ENCODE measurements around the gene RFPL4AL1. TPM values are rescaled to one million over a fixed set of nuclear protein-coding genes. Genes with fewer than 3 reads are reported as not detected.
"Not testable (repeated sequence)": the region's sequence is repeated elsewhere in the genome, so short reads cannot be mapped to it uniquely, and the experiment has no call there.

RFPL4AL1 gene
- total RNA-seq (not detected), polyA plus RNA-seq (ENCODE audit: insufficient read length in 2 of 2) (not detected)
- long read RNA-seq, donor 1: 0 reads
- long read RNA-seq, donor 2: 0 reads
- long read RNA-seq, donor 3: 0 reads
- long read RNA-seq, donor 4: 0 reads

DNA sequence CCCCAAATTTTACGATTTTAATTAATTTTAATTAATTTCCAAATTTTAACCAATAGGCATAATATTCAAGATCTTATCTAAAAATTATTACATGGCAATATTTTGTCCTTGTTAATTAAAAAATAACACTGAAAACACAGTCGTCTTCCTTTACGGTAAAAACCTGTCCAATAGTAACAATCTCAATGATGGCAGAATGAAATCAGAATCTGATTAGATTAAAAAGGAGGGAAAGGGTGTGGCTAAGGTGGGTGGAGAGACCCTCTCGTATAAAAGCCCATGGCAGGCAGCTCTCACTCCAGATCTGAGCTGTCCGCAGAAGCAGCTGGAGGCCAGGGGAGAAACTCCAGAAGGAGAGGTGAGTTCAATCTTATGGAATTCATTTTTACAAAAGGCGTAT lies at the start of gene RFPL4AL1:
Gene RFPL4AL1, plus strand, starts transcription at position 301 of the 400 bp plus-strand sequence. CDS start 2,687 bp downstream, outside the sequence.
- not testable (repeated sequence) for H3K27ac ChIP-seq (ENCODE audit: low read depth, low read length); DNase-seq (ENCODE audit: low read depth in 4 of 6, low spot score in 6 of 6); H3K4me1 ChIP-seq (ENCODE audit: control insufficient read depth, insufficient read depth, low read length); H3K36me3 ChIP-seq (ENCODE audit: control insufficient read depth, insufficient read depth, low read length); H3K4me3 ChIP-seq (ENCODE audit: low read depth, low read length); H3K9me3 ChIP-seq (ENCODE audit: control insufficient read depth, insufficient read depth, low read length); H3K27me3 ChIP-seq (ENCODE audit: control insufficient read depth, insufficient read depth, low read length)
- 75% methylated on average over 3 of the region's 6 CpGs for WGBS (ENCODE audit: insufficient coverage)

DNA sequence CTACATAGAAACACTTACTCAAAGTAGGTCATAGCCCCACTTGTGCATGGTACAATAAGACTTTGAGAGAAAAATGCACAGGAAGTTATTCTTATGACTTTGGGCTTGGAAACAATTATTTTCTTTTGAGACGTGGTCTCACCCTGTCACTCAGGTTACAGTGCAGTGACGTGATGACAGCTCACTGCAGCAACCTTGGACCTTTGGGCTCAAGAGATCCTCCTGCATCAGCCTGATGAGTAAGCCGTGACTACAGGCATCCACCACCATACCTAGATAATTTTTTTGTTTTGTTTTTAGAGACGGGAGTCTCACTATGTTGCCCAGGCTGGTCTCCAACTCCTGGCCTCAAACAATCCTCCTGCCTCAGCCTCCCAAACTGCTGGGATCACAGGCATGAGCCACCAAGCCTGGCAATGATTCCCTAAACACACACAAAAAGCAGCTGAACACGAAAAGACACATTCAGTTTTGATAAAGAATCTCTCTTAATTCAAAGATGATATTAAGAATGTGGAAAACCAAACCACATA lies 48.6 kb upstream of the RFPL4AL1 start:
- Histone ChIP-seq H3K4me1 (ENCODE audit: control insufficient read depth, insufficient read depth, low read length) (no peaks in the 10 kb centered on the region), H3K4me3 (ENCODE audit: low read depth, low read length) (no peak overlapping the region), H3K9me3 (ENCODE audit: control insufficient read depth, insufficient read depth, low read length) (no peaks in the 10 kb centered on the region), H3K27me3 (ENCODE audit: control insufficient read depth, insufficient read depth, low read length) (no peaks in the 10 kb centered on the region), H3K36me3 (ENCODE audit: control insufficient read depth, insufficient read depth, low read length) (no peaks in the 10 kb centered on the region), H3K27ac (ENCODE audit: low read depth, low read length) (no peak overlapping the region)
- DNase-seq (ENCODE audit: low read depth in 4 of 6, low spot score in 6 of 6): no peak
- 92% methylated on average over 2 of the region's 5 CpGs for WGBS (ENCODE audit: insufficient coverage)

DNA sequence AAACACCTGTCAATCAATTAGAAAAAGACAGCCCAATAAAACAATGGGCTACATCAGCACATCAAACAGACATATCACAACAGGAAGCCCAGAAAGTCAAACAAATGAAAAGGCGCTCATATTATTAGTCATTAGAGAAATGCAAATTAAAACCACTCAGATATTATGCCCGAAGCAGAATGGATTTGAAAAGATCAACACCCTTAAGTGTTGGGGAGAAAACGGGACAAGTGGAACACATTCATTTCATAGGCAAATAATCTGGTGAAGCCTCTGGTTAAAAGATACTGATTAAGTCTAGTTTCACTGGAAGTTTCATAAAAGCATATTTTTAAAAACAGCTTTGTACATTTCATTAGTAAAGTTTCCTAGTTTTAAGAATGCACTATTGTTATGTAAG lies 48.1 kb upstream of the RFPL4AL1 start:
- Histone ChIP-seq H3K36me3 (ENCODE audit: control insufficient read depth, insufficient read depth, low read length) (no peaks in the 10 kb centered on the region), H3K9me3 (ENCODE audit: control insufficient read depth, insufficient read depth, low read length) (no peaks in the 10 kb centered on the region), H3K4me1 (ENCODE audit: control insufficient read depth, insufficient read depth, low read length) (no peaks in the 10 kb centered on the region), H3K27me3 (ENCODE audit: control insufficient read depth, insufficient read depth, low read length) (no peaks in the 10 kb centered on the region), H3K4me3 (ENCODE audit: low read depth, low read length) (no peak overlapping the region), H3K27ac (ENCODE audit: low read depth, low read length) (no peak overlapping the region)
- DNase-seq (ENCODE audit: low read depth in 4 of 6, low spot score in 6 of 6): no peak
- WGBS (ENCODE audit: insufficient coverage): no CpG with 5 or more reads among the region's 3 CpGs

DNA sequence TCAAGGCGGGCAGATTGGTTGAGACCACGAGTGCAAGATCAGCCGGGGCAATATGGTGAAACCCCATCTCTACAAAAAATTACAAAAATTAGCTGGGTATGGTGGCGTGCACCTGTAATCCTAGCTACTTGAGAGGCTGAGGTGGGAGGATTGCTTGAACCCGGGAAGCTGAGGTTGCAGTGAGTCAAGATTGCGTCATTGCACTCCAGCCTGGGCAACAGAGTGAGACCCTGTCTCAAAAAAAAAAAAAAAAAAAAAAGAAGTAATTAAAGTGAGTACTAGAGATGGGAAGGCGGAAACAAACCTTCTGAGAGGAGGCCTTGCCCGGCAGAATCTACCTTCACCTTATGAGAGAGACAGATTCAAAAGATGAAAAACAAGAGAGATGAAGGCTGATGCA lies 45.4 kb upstream of the RFPL4AL1 start:
- H3K4me3 ChIP-seq (ENCODE audit: low read depth, low read length): no peak overlapping the region
- 80% methylated on average over 2 of the region's 8 CpGs for WGBS (ENCODE audit: insufficient coverage)
- H3K27me3 ChIP-seq (ENCODE audit: control insufficient read depth, insufficient read depth, low read length): no peaks in the 10 kb centered on the region
- no peak overlapping the region for H3K27ac ChIP-seq (ENCODE audit: low read depth, low read length)
- no peak for DNase-seq (ENCODE audit: low read depth in 4 of 6, low spot score in 6 of 6)
- H3K4me1 ChIP-seq (ENCODE audit: control insufficient read depth, insufficient read depth, low read length): no peaks in the 10 kb centered on the region
- H3K9me3 ChIP-seq (ENCODE audit: control insufficient read depth, insufficient read depth, low read length): no peaks in the 10 kb centered on the region
- no peaks in the 10 kb centered on the region for H3K36me3 ChIP-seq (ENCODE audit: control insufficient read depth, insufficient read depth, low read length)

DNA sequence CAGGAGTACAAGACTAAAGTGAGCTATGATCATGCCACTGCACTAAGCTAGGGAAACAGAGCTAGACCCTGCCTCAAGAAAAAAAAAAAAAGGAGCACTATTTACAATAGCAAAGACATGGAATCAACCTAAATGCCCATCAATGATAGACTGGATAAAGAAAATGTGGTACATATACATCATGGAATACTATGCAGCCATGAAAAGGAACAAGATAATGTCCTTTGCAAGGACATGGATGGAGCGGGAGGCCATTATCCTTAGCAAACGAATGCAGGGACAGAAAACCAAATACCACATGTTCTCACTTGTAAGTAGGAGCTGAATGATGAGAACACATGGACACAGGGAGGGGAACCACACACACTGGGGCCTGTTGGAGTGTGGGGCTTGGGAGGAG lies 38.5 kb upstream of the RFPL4AL1 start:
- no CpG with 5 or more reads among the region's 2 CpGs for WGBS (ENCODE audit: insufficient coverage)
- not testable (repeated sequence) for H3K4me3 ChIP-seq (ENCODE audit: low read depth, low read length); H3K4me1 ChIP-seq (ENCODE audit: control insufficient read depth, insufficient read depth, low read length); H3K36me3 ChIP-seq (ENCODE audit: control insufficient read depth, insufficient read depth, low read length); H3K27ac ChIP-seq (ENCODE audit: low read depth, low read length); H3K9me3 ChIP-seq (ENCODE audit: control insufficient read depth, insufficient read depth, low read length); H3K27me3 ChIP-seq (ENCODE audit: control insufficient read depth, insufficient read depth, low read length); DNase-seq (ENCODE audit: low read depth in 4 of 6, low spot score in 6 of 6)

DNA sequence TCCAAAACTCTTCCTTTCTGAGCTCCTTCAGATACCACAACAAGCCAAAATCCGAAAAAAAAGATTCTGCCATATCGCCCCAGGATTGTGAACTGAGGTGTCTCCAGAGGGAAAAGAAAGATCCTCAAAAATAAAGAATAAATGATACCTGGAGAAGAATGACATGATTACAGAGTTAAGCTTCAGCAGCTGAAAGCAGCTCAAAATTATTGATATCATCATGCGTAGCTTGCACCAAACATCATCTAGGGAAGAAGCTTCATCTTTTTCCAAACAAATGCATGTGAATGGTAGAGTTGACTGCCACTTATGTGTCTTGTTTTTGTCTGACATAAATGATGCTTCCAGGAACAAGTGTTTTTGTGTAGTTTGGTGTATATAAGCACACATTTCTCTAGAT lies 30.6 kb upstream of the RFPL4AL1 start, which contains the start of gene NLRP9:
Gene NLRP9, minus strand, starts transcription at position 101 of the 400 bp plus-strand sequence. Its CDS starts 28 bp downstream, at position 73.
- H3K4me3 ChIP-seq (ENCODE audit: low read depth, low read length): no peak within 1 kb of the TSS
- no peaks in the 10 kb centered on the region for H3K4me1 ChIP-seq (ENCODE audit: control insufficient read depth, insufficient read depth, low read length)
- no peaks in the 10 kb centered on the region for H3K36me3 ChIP-seq (ENCODE audit: control insufficient read depth, insufficient read depth, low read length)
- WGBS (ENCODE audit: insufficient coverage): no CpG with 5 or more reads among the region's 3 CpGs
- no peak within 1 kb of the TSS for H3K27ac ChIP-seq (ENCODE audit: low read depth, low read length)
- DNase-seq (ENCODE audit: low read depth in 4 of 6, low spot score in 6 of 6): no peak
- H3K27me3 ChIP-seq (ENCODE audit: control insufficient read depth, insufficient read depth, low read length): no peaks in the 10 kb centered on the region
- H3K9me3 ChIP-seq (ENCODE audit: control insufficient read depth, insufficient read depth, low read length): peaks cover 2% of the 10 kb centered on the region

DNA sequence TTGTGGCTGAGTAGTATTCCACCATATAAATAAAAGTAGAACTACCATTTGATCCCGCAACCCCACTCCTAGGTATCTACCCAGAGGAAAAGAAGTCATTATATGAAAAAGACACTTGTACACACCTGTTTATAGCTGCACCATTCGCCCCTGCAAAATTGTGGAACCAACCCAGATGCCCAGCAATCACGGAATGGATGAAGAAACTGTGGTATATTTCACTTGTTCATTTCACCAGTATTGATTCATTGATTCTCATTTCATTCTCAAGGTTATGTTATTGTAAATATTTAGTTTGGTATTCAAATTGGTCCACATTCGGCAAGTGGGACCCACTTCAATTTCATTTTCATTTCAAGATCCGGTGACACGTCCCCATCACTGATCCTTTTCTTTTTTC lies 18.2 kb upstream of the RFPL4AL1 start:
- Histone ChIP-seq H3K4me3 (ENCODE audit: low read depth, low read length) (no peak overlapping the region), H3K27me3 (ENCODE audit: control insufficient read depth, insufficient read depth, low read length) (no peaks in the 10 kb centered on the region), H3K4me1 (ENCODE audit: control insufficient read depth, insufficient read depth, low read length) (no peaks in the 10 kb centered on the region), H3K27ac (ENCODE audit: low read depth, low read length) (no peak overlapping the region), H3K9me3 (ENCODE audit: control insufficient read depth, insufficient read depth, low read length) (no peaks in the 10 kb centered on the region), H3K36me3 (ENCODE audit: control insufficient read depth, insufficient read depth, low read length) (no peaks in the 10 kb centered on the region)
- WGBS (ENCODE audit: insufficient coverage): no CpG with 5 or more reads among the region's 6 CpGs
- DNase-seq (ENCODE audit: low read depth in 4 of 6, low spot score in 6 of 6): no peak

DNA sequence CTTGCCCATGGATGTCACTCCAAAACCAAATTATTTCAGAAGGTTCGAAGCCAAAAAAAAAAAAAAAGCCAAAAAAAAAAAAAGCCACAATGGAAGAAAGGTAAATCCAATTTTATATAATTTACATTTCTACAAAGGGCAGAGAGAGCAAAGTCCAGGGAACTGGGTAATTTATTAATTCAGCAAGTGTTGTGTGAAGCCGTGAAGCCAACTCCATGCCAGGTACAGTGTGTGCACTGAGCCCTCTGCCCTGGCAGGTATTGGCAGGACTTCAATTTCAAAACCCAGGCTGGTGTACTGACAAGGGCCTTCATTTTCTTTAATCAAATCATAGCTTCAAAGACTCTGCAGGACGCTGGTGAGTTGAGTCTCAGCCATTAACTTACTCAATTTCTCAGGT lies 15.5 kb upstream of the RFPL4AL1 start:
- no peaks in the 10 kb centered on the region for H3K27me3 ChIP-seq (ENCODE audit: control insufficient read depth, insufficient read depth, low read length)
- 100% methylated on average over 1 of the region's 3 CpGs for WGBS (ENCODE audit: insufficient coverage)
- no peak overlapping the region for H3K27ac ChIP-seq (ENCODE audit: low read depth, low read length)
- no peak for DNase-seq (ENCODE audit: low read depth in 4 of 6, low spot score in 6 of 6)
- H3K4me3 ChIP-seq (ENCODE audit: low read depth, low read length): no peak overlapping the region
- no peaks in the 10 kb centered on the region for H3K9me3 ChIP-seq (ENCODE audit: control insufficient read depth, insufficient read depth, low read length)
- H3K4me1 ChIP-seq (ENCODE audit: control insufficient read depth, insufficient read depth, low read length): no peaks in the 10 kb centered on the region
- H3K36me3 ChIP-seq (ENCODE audit: control insufficient read depth, insufficient read depth, low read length): no peaks in the 10 kb centered on the region

DNA sequence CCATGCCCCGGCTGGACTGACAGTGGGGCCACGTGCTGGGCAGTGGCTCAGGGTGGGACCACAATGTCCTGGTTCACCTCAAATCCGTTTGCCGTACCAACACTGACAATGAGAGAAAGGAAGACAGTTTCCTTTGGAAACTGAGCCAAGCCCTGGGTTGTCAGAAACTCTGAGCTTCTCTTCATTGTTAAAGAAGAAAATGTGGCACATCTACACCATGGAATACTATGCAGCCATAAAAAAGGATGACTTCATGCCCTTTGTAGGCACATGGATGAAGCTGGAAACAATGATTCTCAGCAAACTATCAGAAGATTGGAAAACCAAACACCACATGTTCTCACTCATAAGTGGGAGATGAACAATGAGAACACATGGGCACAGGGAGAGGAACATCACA lies 12.1 kb upstream of the RFPL4AL1 start:
- H3K4me3 ChIP-seq (ENCODE audit: low read depth, low read length); DNase-seq (ENCODE audit: low read depth in 4 of 6, low spot score in 6 of 6); H3K27me3 ChIP-seq (ENCODE audit: control insufficient read depth, insufficient read depth, low read length); H3K9me3 ChIP-seq (ENCODE audit: control insufficient read depth, insufficient read depth, low read length); H3K36me3 ChIP-seq (ENCODE audit: control insufficient read depth, insufficient read depth, low read length); H3K4me1 ChIP-seq (ENCODE audit: control insufficient read depth, insufficient read depth, low read length); H3K27ac ChIP-seq (ENCODE audit: low read depth, low read length): not testable (repeated sequence)
- WGBS (ENCODE audit: insufficient coverage): 77% methylated on average over 4 of the region's 4 CpGs

DNA sequence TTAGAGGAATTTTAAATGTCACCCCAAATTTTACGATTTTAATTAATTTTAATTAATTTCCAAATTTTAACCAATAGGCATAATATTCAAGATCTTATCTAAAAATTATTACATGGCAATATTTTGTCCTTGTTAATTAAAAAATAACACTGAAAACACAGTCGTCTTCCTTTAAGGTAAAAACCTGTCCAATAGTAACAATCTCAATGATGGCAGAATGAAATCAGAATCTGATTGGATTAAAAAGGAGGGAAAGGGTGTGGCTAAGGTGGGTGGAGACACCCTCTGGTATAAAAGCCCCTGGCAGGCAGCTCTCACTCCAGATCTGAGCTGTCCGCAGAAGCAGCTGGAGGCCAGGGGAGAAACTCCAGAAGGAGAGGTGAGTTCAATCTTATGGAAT lies 10.1 kb upstream of the RFPL4AL1 start, which contains the start of gene RFPL4A:
Gene RFPL4A, plus strand, starts transcription at position 301 of the 400 bp plus-strand sequence. CDS start 2,704 bp downstream, outside the sequence.
- not testable (repeated sequence) for H3K4me3 ChIP-seq (ENCODE audit: low read depth, low read length); H3K9me3 ChIP-seq (ENCODE audit: control insufficient read depth, insufficient read depth, low read length); H3K27me3 ChIP-seq (ENCODE audit: control insufficient read depth, insufficient read depth, low read length); H3K36me3 ChIP-seq (ENCODE audit: control insufficient read depth, insufficient read depth, low read length); H3K4me1 ChIP-seq (ENCODE audit: control insufficient read depth, insufficient read depth, low read length); DNase-seq (ENCODE audit: low read depth in 4 of 6, low spot score in 6 of 6); H3K27ac ChIP-seq (ENCODE audit: low read depth, low read length)
- 83% methylated on average over 1 of the region's 3 CpGs for WGBS (ENCODE audit: insufficient coverage)
